ENCODE results near the gene SMCO4. TPM values are rescaled to one million over a fixed set of nuclear protein-coding genes. Genes with fewer than 3 reads are reported as not detected.
"Not testable (repeated sequence)": the region's sequence is repeated elsewhere in the genome, so short reads cannot be mapped to it uniquely, and the experiment has no call there.

SMCO4 gene
- total RNA-seq, 2 donors from 2014 or later: 4.6 to 27.5 TPM

DNA sequence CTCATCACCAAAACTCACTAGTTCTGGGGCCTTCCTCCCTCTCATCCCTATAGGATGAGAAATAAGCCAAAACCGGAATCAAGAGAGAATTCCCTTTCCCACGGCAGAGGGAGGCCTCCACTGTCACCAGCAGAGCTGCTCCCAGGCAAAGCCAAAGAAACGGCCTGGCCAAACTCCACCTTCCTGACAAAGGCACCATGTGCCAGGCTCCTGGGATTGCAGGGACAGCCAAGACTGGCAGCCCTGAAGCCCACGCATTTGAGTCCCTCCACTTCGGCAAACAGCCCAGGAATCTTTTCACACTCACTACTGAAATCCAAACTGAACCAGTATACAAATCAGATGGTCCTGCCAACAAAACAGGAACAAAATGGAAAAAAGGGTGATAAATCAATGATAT lies 6.1 kb downstream of the SMCO4 start:
- H3K36me3 ChIP-seq (replicated peaks in 1 of 2; ENCODE audit: insufficient read depth in 1 of 2, low read depth in 2 of 2): no peaks in the 10 kb centered on the region
- intact Hi-C loops (cut with DNase I): no loop called here
- no peak overlapping the region for H3K4me3 ChIP-seq
- no peaks in the 10 kb centered on the region for H3K27me3 ChIP-seq
- TF ChIP-seq POLR2A (IDR thresholded peaks at IDR 0.05): no peak
- TF ChIP-seq, protein P1, sequence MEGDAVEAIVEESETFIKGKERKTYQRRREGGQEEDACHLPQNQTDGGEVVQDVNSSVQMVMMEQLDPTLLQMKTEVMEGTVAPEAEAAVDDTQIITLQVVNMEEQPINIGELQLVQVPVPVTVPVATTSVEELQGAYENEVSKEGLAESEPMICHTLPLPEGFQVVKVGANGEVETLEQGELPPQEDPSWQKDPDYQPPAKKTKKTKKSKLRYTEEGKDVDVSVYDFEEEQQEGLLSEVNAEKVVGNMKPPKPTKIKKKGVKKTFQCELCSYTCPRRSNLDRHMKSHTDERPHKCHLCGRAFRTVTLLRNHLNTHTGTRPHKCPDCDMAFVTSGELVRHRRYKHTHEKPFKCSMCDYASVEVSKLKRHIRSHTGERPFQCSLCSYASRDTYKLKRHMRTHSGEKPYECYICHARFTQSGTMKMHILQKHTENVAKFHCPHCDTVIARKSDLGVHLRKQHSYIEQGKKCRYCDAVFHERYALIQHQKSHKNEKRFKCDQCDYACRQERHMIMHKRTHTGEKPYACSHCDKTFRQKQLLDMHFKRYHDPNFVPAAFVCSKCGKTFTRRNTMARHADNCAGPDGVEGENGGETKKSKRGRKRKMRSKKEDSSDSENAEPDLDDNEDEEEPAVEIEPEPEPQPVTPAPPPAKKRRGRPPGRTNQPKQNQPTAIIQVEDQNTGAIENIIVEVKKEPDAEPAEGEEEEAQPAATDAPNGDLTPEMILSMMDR (IDR thresholded peaks at IDR 0.05): no peak
- DNase-seq: peak; percentile 39 to 66 (median 59)
- H3K4me1 ChIP-seq: peaks cover 40% of the 10 kb centered on the region
- WGBS, 2 donors: 5 to 9% methylated on average over 5 of the region's 5 CpGs
- peak overlapping the region in 3 of 4 donors; percentile 38 to 69 (median 64) for H3K27ac ChIP-seq
- ATAC-seq: peak; percentile 54
- H3K9me3 ChIP-seq: no peaks in the 10 kb centered on the region

DNA sequence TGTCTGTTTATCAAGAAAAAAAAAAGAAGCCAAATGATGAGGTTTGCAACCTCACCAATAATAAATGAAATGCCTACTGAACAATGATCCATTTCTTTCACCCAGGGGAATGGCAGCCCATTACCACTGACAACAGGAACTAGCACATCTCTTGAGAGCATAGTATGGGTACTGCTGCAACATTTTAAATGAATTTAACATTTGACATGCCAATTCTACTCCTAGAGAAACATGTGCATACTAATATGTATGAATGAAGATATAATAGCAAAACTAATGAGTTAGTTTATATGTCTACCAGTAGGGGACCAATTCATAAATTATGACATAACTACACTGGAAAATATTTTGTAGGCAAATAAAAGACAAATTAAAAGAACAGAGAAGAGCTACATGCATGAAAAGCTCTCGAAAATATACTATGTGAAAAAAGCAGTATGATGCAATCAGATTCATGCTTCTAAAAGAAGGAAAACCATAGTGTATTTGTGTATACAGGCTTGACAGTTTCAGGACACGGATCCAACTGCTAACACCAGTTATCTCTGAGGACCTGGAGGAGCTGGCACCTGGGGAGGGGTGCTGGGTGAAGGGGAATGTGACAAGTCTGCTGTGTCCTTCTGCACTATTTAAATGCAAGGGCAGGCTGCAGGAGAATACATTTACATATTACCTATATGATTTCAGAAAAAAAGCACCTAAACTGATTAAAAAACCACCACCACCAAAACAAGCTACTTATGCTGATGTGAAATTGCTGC lies 6.9 kb downstream of the SMCO4 start:
- H3K27me3 ChIP-seq: no peaks in the 10 kb centered on the region
- H3K4me1 ChIP-seq: peaks cover 32% of the 10 kb centered on the region
- WGBS, 2 donors: 5 to 12% methylated on average over 2 of the region's 2 CpGs
- H3K36me3 ChIP-seq (replicated peaks in 1 of 2; ENCODE audit: insufficient read depth in 1 of 2, low read depth in 2 of 2): no peaks in the 10 kb centered on the region
- H3K4me3 ChIP-seq: no peak overlapping the region
- TF ChIP-seq, protein P1 (IDR thresholded peaks at IDR 0.05): peak in 1 of 7 experiments; percentile 4
- TF ChIP-seq POLR2A (IDR thresholded peaks at IDR 0.05): no peak
- DNase-seq (no peak), ATAC-seq (no peak)
- H3K27ac ChIP-seq: peak overlapping the region in 2 of 4 donors; percentile 64 to 69
- intact Hi-C loops (cut with DNase I): no loop called here
- no peaks in the 10 kb centered on the region for H3K9me3 ChIP-seq

DNA sequence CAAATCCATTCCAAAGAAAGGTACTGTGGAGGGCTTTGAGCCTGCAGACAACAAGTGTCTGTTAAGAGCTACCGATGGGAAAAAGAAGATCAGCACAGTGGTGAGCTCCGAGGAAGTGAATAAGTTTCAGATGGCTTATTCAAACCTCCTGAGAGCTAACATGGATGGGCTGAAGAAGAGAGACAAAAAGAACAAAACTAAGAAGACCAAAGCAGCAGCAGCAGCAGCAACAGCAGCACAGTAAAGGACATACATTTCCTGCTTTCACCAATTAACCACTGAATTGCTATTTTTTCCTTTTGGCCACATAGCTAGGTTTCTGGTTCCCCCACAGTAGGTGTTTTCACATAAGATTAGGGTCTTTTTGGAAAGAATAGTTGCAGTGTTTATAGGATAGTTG lies 7.6 kb downstream of the SMCO4 start:
- H3K36me3 ChIP-seq (replicated peaks in 1 of 2; ENCODE audit: insufficient read depth in 1 of 2, low read depth in 2 of 2); H3K4me3 ChIP-seq; H3K27ac ChIP-seq; intact Hi-C loops (cut with DNase I); DNase-seq; ATAC-seq; H3K9me3 ChIP-seq; H3K27me3 ChIP-seq: not testable (repeated sequence)
- H3K4me1 ChIP-seq: peaks cover 29% of the 10 kb centered on the region
- 60 to 93% methylated on average over 2 of the region's 2 CpGs for WGBS, 2 donors

DNA sequence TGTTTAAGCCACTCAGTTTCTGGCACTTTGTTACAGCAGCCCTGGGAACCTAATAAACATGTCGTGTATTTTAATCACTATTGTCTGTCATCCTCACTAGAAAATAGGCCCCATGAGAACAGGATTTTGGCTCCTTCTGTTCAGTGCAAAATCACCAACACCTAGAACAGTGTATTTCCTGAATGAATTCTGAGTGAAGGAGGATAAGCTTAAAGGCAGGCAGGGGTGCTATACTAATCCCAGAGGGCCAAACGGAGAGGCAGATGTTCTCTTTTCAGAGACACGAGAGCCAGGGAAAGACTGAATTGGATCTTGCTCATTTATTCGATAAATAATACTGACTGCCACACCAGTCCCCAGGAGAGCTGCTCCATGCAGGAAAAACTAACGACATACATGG lies 10.4 kb downstream of the SMCO4 start:
- 68 to 80% methylated on average over 5 of the region's 5 CpGs for WGBS, 2 donors
- DNase-seq (no peak), ATAC-seq (no peak)
- Histone ChIP-seq H3K9me3 (no peaks in the 10 kb centered on the region), H3K27ac (no peak overlapping the region), H3K4me1 (peaks cover 48% of the 10 kb centered on the region), H3K36me3 (replicated peaks in 1 of 2; ENCODE audit: insufficient read depth in 1 of 2, low read depth in 2 of 2) (no peaks in the 10 kb centered on the region), H3K27me3 (no peaks in the 10 kb centered on the region), H3K4me3 (no peak overlapping the region)
- TF ChIP-seq, protein P1 (IDR thresholded peaks at IDR 0.05): no peak
- no peak for TF ChIP-seq POLR2A (IDR thresholded peaks at IDR 0.05)
- intact Hi-C loops (cut with DNase I): no loop called here

DNA sequence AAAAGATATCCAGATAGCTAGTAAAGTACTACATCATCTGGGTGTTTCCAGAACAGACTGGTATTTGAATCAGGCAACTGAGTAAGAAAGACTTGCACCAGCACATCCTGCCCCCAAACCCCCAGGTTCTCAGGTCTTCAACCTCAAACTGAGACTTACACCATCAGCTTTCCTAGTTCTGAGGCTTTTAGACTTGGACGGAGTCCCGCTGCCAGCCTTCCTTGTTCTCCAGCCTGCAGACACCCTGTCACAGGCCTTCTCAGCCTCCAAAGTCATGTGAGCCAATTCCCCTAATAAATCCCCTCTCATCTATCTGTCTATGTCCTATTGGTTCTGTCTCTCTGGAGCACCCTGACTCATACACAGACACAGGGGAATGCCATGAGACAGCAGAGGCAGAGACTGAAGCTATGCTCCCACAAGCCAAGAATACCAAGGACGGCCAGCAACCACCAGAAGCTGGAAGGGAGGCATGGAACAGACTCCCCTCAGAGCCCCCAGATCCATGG lies 10.9 kb downstream of the SMCO4 start:
- Histone ChIP-seq H3K9me3 (no peaks in the 10 kb centered on the region), H3K27ac (no peak overlapping the region), H3K4me1 (peaks cover 44% of the 10 kb centered on the region), H3K4me3 (no peak overlapping the region), H3K36me3 (replicated peaks in 1 of 2; ENCODE audit: insufficient read depth in 1 of 2, low read depth in 2 of 2) (no peaks in the 10 kb centered on the region), H3K27me3 (no peaks in the 10 kb centered on the region)
- intact Hi-C loops (cut with DNase I): no loop called here
- DNase-seq: no peak
- TF ChIP-seq, protein P1 (IDR thresholded peaks at IDR 0.05): no peak
- no peak for TF ChIP-seq POLR2A (IDR thresholded peaks at IDR 0.05)
- ATAC-seq: no peak
- WGBS, 2 donors: 83 to 100% methylated on average over 3 of the region's 3 CpGs

All from body of pancreas (tissue), 4 donors.